Forelimb muscle (tissue), 1 donor: ENCODE results near the gene BMP4. TPM values are rescaled to one million over a fixed set of nuclear protein-coding genes. Genes with fewer than 3 reads are reported as not detected.

Experiments used
- DNase-seq: peaks from one replicate; pipeline ENCODE4 v3.0.0-alpha.2; 2013; ENCODE audit warnings: low read depth
- polyA plus RNA-seq: library from polyadenylated mRNA; unstranded; fragments of 120-200 nt; gene quantifications from one replicate; pipeline ENCODE4 v1.2.1, GENCODE V29; 2013; ENCODE audit not compliant: insufficient read length

BMP4 gene
- polyA plus RNA-seq, 1 donor = 14.9 TPM

- no peak for DNase-seq
Measured at GRCh38 chr14:53946404-53947093, 10.1 kb downstream of the BMP4 start.

- no peak for DNase-seq
Measured at GRCh38 chr14:53946071-53946403, 10.6 kb downstream of the BMP4 start.

- no peak for DNase-seq
Measured at GRCh38 chr14:53943751-53944083, 12.9 kb downstream of the BMP4 start.

- no peak for DNase-seq
Measured at GRCh38 chr14:53942970-53943750, 13.5 kb downstream of the BMP4 start.

- no peak for DNase-seq
Measured at GRCh38 chr14:53938136-53938837, 18.3 kb downstream of the BMP4 start.

GRCh38 chr14:53934778-53935414 is 21.7 kb downstream of the BMP4 start:
- DNase-seq = no peak

- no peak for DNase-seq
Measured at GRCh38 chr14:53932966-53933365, 23.7 kb downstream of the BMP4 start.

GRCh38 chr14:53929871-53930715 is 26.5 kb downstream of the BMP4 start:
- DNase-seq = no peak

- DNase-seq = no peak
Measured at GRCh38 chr14:53927171-53927570, 29.5 kb downstream of the BMP4 start.

- no peak for DNase-seq
Measured at GRCh38 chr14:53925201-53925766, 31.3 kb downstream of the BMP4 start.

GRCh38 chr14:53924753-53925152 is 31.9 kb downstream of the BMP4 start:
- DNase-seq = no peak

GRCh38 chr14:53921027-53921426 is 35.6 kb downstream of the BMP4 start:
- DNase-seq = no peak

GRCh38 chr14:53916239-53916638 is 40.4 kb downstream of the BMP4 start:
- no peak for DNase-seq

GRCh38 chr14:53915364-53916014 is 41.1 kb downstream of the BMP4 start:
- no peak for DNase-seq

GRCh38 chr14:53912021-53912420 is 44.6 kb downstream of the BMP4 start:
- DNase-seq = no peak

GRCh38 chr14:53908416-53908815 is 48.2 kb downstream of the BMP4 start:
- no peak for DNase-seq

- DNase-seq = no peak
Measured at GRCh38 chr14:53902307-53902706, 54.3 kb downstream of the BMP4 start.

GRCh38 chr14:53900499-53900898 is 56.1 kb downstream of the BMP4 start:
- DNase-seq = no peak
